Breast epithelium (tissue), 4 donors: ENCODE data around the gene MYOZ2. TPM values are rescaled to one million over a fixed set of nuclear protein-coding genes. Genes with fewer than 3 reads are reported as not detected.

Source experiments
- DNase-seq, 2 donors: peaks; one replicate each; pipeline ENCODE4 v3.0.0-alpha.2; 2019; ENCODE audit warnings: low spot score in 2 of 2
- H3K27ac ChIP-seq, 2 donors: fragments of 200-600 bp; sonication (generic) in 1 of 2; one replicate each; pipeline ENCODE4 v1.5.1; 2016 to 2019; ENCODE audit warnings: mild to moderate bottlenecking in 1 of 2
- H3K27me3 ChIP-seq, 2 donors: fragments of 200-600 bp; sonication (generic) in 1 of 2; one replicate each; pipeline versions ENCODE4 v1.5.1 to v1.6.0; 2017 to 2019; ENCODE audit warnings: control low read depth in 1 of 2, mild to moderate bottlenecking in 1 of 2
- H3K36me3 ChIP-seq: fragments of 200-600 bp; one replicate; pipeline ENCODE4 v1.5.1; 2019
- H3K4me1 ChIP-seq, 2 donors: fragments of 200-600 bp; sonication (generic); one replicate each; pipeline ENCODE4 v1.5.1; 2016 to 2019; ENCODE audit warnings: control low read depth in 1 of 2
- H3K4me3 ChIP-seq, 3 donors: fragments of 200-600 bp; sonication (generic); 1 replicate in 2 of 3; 2 replicates in 1 of 3; pipeline ENCODE4 v1.5.1; 2016 to 2019; ENCODE audit warnings: mild to moderate bottlenecking in 3 of 3, moderate library complexity in 2 of 3
- H3K9me3 ChIP-seq, 2 donors: fragments of 200-600 bp; sonication (generic) in 1 of 2; one replicate each; pipeline ENCODE4 v1.5.1; 2016 to 2019; ENCODE audit warnings: control low read depth in 1 of 2
- POLR2A ChIP-seq: fragments of 450-650 bp; IDR thresholded peaks from one replicate; pipeline ENCODE4 v1.6.1; 2016; ENCODE audit warnings: antibody characterized with exemption, mild to moderate bottlenecking, moderate library complexity
- POLR2AphosphoS5 ChIP-seq, 3 donors: sonication (generic); formaldehyde crosslinking; IDR thresholded peaks; one replicate each; pipeline ENCODE4 v1.6.1; 2017; ENCODE audit warnings: antibody characterized with exemption in 3 of 3
- intact Hi-C: fragments of 100-400 bp; cut with DNase I; formaldehyde crosslinking; loops from one replicate; pipeline ENCODE4 v1.15.1; 2023; ENCODE audit warnings: low total_unique reads
- total RNA-seq, 3 donors: library from RNA; depleted of rRNA; stranded (reverse); fragments of >200 nt; gene quantifications; one replicate each; pipeline ENCODE4 v1.1.0, GENCODE V29; 2016
- TF ChIP-seq, protein P1 (sequence below), 3 donors: fragments of 450-650 bp; IDR thresholded peaks; one replicate each; pipeline ENCODE4 v1.5.1; 2016 to 2017; ENCODE audit warnings: antibody characterized with exemption in 3 of 3, mild to moderate bottlenecking in 3 of 3, moderate library complexity in 3 of 3

The MYOZ2 gene
- total RNA-seq, 3 donors from 2014 or later = 0.15 to 0.48 (median 0.33) TPM

DNA sequence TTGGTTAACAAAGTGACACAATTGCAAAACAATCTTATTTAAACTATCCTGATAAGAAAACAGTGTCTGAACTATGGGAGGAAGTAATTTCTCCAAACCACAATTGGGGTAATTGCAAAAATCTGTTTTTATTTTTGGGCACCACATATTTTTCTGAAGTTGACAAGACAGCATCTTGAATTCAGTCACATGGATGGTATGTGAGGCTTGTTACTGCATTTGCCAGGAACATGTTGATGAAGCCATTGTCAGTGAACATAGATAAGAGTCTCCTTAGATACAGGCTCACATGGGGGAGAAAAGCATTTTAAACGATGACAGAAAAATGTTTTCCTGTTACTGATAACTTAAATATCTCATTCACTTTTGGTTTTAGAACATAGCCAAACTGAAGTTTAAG lies 71.4 kb downstream of the MYOZ2 start:
- Histone ChIP-seq H3K36me3 (no peaks in the 10 kb centered on the region), H3K4me3 (no peak overlapping the region), H3K4me1 (no peaks in the 10 kb centered on the region), H3K27me3 (no peaks in the 10 kb centered on the region), H3K9me3 (no peaks in the 10 kb centered on the region), H3K27ac (no peak overlapping the region)
- intact Hi-C loops = no loop called here
- TF ChIP-seq POLR2AphosphoS5 (IDR thresholded peaks at IDR 0.05) = no peak
- TF ChIP-seq, protein P1, sequence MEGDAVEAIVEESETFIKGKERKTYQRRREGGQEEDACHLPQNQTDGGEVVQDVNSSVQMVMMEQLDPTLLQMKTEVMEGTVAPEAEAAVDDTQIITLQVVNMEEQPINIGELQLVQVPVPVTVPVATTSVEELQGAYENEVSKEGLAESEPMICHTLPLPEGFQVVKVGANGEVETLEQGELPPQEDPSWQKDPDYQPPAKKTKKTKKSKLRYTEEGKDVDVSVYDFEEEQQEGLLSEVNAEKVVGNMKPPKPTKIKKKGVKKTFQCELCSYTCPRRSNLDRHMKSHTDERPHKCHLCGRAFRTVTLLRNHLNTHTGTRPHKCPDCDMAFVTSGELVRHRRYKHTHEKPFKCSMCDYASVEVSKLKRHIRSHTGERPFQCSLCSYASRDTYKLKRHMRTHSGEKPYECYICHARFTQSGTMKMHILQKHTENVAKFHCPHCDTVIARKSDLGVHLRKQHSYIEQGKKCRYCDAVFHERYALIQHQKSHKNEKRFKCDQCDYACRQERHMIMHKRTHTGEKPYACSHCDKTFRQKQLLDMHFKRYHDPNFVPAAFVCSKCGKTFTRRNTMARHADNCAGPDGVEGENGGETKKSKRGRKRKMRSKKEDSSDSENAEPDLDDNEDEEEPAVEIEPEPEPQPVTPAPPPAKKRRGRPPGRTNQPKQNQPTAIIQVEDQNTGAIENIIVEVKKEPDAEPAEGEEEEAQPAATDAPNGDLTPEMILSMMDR (IDR thresholded peaks at IDR 0.05) = no peak
- no peak for TF ChIP-seq POLR2A
- no peak for DNase-seq

DNA sequence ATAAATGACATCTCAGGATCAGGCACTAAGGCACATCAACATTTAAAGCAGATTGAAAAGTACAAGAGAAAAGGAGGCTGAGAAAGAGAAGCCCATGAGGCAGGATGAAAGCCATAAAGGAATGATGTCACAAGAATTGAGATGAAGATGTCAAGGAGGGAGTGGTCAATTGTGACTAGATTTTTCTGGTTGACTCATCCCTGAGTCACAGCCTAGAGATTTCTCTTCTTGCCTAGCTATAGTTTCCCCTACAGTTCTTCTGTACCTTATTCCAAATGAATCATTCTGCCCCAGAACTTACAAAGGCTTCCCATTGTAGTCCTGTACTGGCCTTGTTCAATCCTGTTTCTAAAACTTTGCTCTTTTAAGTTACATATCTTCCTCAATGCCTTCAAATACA lies 73.4 kb downstream of the MYOZ2 start:
- Histone ChIP-seq H3K27ac (peak overlapping the region; percentile 3 to 62), H3K4me1 (no peaks in the 10 kb centered on the region), H3K4me3 (no peak overlapping the region), H3K36me3 (no peaks in the 10 kb centered on the region), H3K9me3 (no peaks in the 10 kb centered on the region), H3K27me3 (no peaks in the 10 kb centered on the region)
- TF ChIP-seq POLR2AphosphoS5 (IDR thresholded peaks at IDR 0.05) (no peak), POLR2A (no peak)
- TF ChIP-seq, protein P1 (IDR thresholded peaks at IDR 0.05) = no peak
- DNase-seq = no peak
- intact Hi-C loops = no loop called here

DNA sequence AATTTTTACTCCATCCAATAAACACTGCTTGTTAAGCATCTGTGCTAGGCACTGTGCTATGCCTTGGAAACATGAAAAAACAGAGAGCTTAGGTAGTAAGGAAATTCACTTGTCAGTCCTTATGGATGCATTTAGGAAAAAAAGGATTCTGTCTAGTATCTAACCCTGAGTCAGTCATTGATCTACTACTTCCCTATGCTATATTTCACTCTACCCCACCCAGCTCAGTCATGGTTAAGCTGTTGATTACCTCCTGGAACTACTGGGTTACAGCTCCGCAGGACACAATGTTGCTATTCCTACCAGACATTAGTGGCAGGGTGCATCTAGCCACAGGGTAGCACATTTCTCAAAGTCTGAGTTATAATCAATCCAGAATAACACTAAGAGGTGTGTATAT lies 74.0 kb downstream of the MYOZ2 start:
- Histone ChIP-seq H3K4me1 (no peaks in the 10 kb centered on the region), H3K27me3 (no peaks in the 10 kb centered on the region), H3K27ac (peak overlapping the region; percentile 3 to 62), H3K9me3 (no peaks in the 10 kb centered on the region), H3K36me3 (no peaks in the 10 kb centered on the region), H3K4me3 (no peak overlapping the region)
- no peak for DNase-seq
- intact Hi-C loops = no loop called here
- TF ChIP-seq, protein P1 (IDR thresholded peaks at IDR 0.05) = no peak
- TF ChIP-seq POLR2A (no peak), POLR2AphosphoS5 (IDR thresholded peaks at IDR 0.05) (no peak)

DNA sequence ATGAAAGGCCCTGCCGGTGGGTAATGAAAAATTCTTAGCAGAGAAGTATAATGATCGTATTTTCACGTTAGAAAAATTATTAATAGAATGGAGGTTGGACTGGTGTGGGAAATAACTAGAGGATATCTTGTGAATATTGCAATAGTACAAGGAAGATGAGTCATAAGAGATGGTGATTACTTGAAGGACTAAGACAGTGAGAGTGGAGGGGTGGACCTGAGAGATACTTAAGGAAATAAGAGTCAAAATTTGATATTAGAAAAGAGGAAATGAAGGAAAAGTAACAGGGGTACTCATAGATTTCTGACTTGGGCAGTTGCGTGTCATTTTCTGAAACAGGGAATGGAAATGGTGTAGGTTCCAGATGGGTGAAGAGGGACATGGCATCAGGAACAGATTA lies 75.1 kb downstream of the MYOZ2 start:
- peak overlapping the region in 2 of 3 donors; percentile 79 to 92 for H3K4me3 ChIP-seq
- H3K4me1 ChIP-seq = no peaks in the 10 kb centered on the region
- DNase-seq = no peak
- TF ChIP-seq POLR2A (no peak), POLR2AphosphoS5 (IDR thresholded peaks at IDR 0.05) (no peak)
- TF ChIP-seq, protein P1 (IDR thresholded peaks at IDR 0.05) = no peak
- intact Hi-C loops = no loop called here
- H3K27ac ChIP-seq = peak overlapping the region; percentile 96 to 98
- H3K36me3 ChIP-seq = no peaks in the 10 kb centered on the region
- no peaks in the 10 kb centered on the region for H3K9me3 ChIP-seq
- no peaks in the 10 kb centered on the region for H3K27me3 ChIP-seq

DNA sequence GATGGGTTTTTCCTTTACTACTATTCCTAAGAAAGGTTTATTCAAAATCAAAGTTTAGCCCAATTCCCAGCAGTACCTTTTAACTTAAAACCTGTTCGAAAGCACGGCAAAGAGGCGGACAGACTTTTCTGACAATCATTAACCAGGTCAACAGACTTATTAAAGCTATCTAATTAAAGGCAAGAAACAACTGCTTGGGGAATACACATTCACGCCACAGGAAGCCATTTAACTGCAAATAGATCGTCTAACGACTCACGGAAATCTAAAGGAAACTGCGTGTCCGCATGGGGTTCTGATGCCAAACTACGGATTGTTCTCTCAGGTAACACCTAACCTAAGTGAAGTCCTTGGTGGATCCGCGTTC lies 76.2 kb downstream of the MYOZ2 start:
- intact Hi-C loops = no loop called here
- Histone ChIP-seq H3K4me1 (no peaks in the 10 kb centered on the region), H3K4me3 (peak overlapping the region; percentile 79 to 94 (median 92)), H3K36me3 (no peaks in the 10 kb centered on the region), H3K9me3 (no peaks in the 10 kb centered on the region), H3K27me3 (no peaks in the 10 kb centered on the region), H3K27ac (peak overlapping the region; percentile 96 to 98)
- peak in 1 of 2 donors; percentile 35 for DNase-seq
- TF ChIP-seq POLR2A = no peak
- no peak for TF ChIP-seq POLR2AphosphoS5 (IDR thresholded peaks at IDR 0.05)
- TF ChIP-seq, protein P1 (IDR thresholded peaks at IDR 0.05) = peak in 1 of 3 donors; percentile 26
